Measurements from ENCODE around the gene SGCG. TPM values are rescaled to one million over a fixed set of nuclear protein-coding genes. Genes with fewer than 3 reads are reported as not detected.

Gene SGCG
- total RNA-seq, 2 experiments from 2014 or later = not detected

GRCh38 chr13:23319883-23320224 is 139.1 kb downstream of the SGCG start:
- ChIA-PET CTCF (ENCODE audit: unreplicated experiment) (no interaction called here), POLR2A (no interaction called here)
- Histone ChIP-seq H3K27ac (ENCODE audit: low read depth, low read length, poor library complexity, severe bottlenecking) (no peak overlapping the region), H4K20me1 (ENCODE audit: insufficient read depth, low read length) (no peaks in the 10 kb centered on the region), H3K4me1 (ENCODE audit: insufficient read depth, low read length, poor library complexity, severe bottlenecking) (no peaks in the 10 kb centered on the region), H3K9me2 (ENCODE audit: insufficient read depth, low read length) (no peaks in the 10 kb centered on the region), H2AFZ (ENCODE audit: low read length) (no peak overlapping the region), H3K79me2 (ENCODE audit: insufficient read depth, low read depth, low read length) (no peaks in the 10 kb centered on the region), H3K4me2 (ENCODE audit: low read length) (no peak overlapping the region), H3K9me3 (ENCODE audit: low read length) (no peaks in the 10 kb centered on the region), H3K4me3 (ENCODE audit: low read depth, low read length, poor library complexity, severe bottlenecking) (no peak overlapping the region), H3K36me3 (ENCODE audit: insufficient read depth, low read length) (no peaks in the 10 kb centered on the region)
- BruUV-seq (replicated peaks) = no TSS peak
- intact Hi-C loops (cut with micrococcal nuclease; ENCODE audit: unreplicated experiment) = no loop called here
- TF ChIP-seq CTCF (conservative IDR thresholded peaks at IDR 0.05; ENCODE audit: low read length) (0 out of 2 replicates have a peak, but pooled peaks have one; percentile 9), EZH2phosphoT487 (IDR thresholded peaks at IDR 0.05; ENCODE audit: borderline replicate concordance, low read depth, low read length) (no peak)
- DNase-seq (ENCODE audit: low spot score) = no peak

- no TSS peak for BruUV-seq (replicated peaks)
- H3K36me3 ChIP-seq (ENCODE audit: insufficient read depth, low read length) = no peaks in the 10 kb centered on the region
- no peak overlapping the region for H3K4me2 ChIP-seq (ENCODE audit: low read length)
- no peaks in the 10 kb centered on the region for H3K4me1 ChIP-seq (ENCODE audit: insufficient read depth, low read length, poor library complexity, severe bottlenecking)
- TF ChIP-seq CTCF (conservative IDR thresholded peaks at IDR 0.05; ENCODE audit: low read length) (no peak), EZH2phosphoT487 (IDR thresholded peaks at IDR 0.05; ENCODE audit: borderline replicate concordance, low read depth, low read length) (no peak)
- no peaks in the 10 kb centered on the region for H3K9me3 ChIP-seq (ENCODE audit: low read length)
- no peak overlapping the region for H3K27ac ChIP-seq (ENCODE audit: low read depth, low read length, poor library complexity, severe bottlenecking)
- no peaks in the 10 kb centered on the region for H3K9me2 ChIP-seq (ENCODE audit: insufficient read depth, low read length)
- ChIA-PET CTCF (ENCODE audit: unreplicated experiment) (no interaction called here), POLR2A (interaction anchor here (0.6 kb wide), 1 partner anchor 578 kb away, joined by 4 read pairs; no protein-coding TSS in a partner anchor)
- H3K79me2 ChIP-seq (ENCODE audit: insufficient read depth, low read depth, low read length) = no peaks in the 10 kb centered on the region
- DNase-seq (ENCODE audit: low spot score) = no peak
- no peak overlapping the region for H2AFZ ChIP-seq (ENCODE audit: low read length)
- H4K20me1 ChIP-seq (ENCODE audit: insufficient read depth, low read length) = no peaks in the 10 kb centered on the region
- no peak overlapping the region for H3K4me3 ChIP-seq (ENCODE audit: low read depth, low read length, poor library complexity, severe bottlenecking)
- intact Hi-C loops (cut with micrococcal nuclease; ENCODE audit: unreplicated experiment) = no loop called here
Measured at GRCh38 chr13:23320926-23321534, 140.3 kb downstream of the SGCG start.

GRCh38 chr13:23321535-23322241 is 140.9 kb downstream of the SGCG start:
- H3K4me1 ChIP-seq (ENCODE audit: insufficient read depth, low read length, poor library complexity, severe bottlenecking) = no peaks in the 10 kb centered on the region
- TF ChIP-seq CTCF (conservative IDR thresholded peaks at IDR 0.05; ENCODE audit: low read length) (no peak), EZH2phosphoT487 (IDR thresholded peaks at IDR 0.05; ENCODE audit: borderline replicate concordance, low read depth, low read length) (no peak)
- no peak overlapping the region for H3K4me3 ChIP-seq (ENCODE audit: low read depth, low read length, poor library complexity, severe bottlenecking)
- no peak overlapping the region for H3K27ac ChIP-seq (ENCODE audit: low read depth, low read length, poor library complexity, severe bottlenecking)
- no peak overlapping the region for H3K4me2 ChIP-seq (ENCODE audit: low read length)
- H3K79me2 ChIP-seq (ENCODE audit: insufficient read depth, low read depth, low read length) = no peaks in the 10 kb centered on the region
- BruUV-seq (replicated peaks) = no TSS peak
- DNase-seq (ENCODE audit: low spot score) = no peak
- no peaks in the 10 kb centered on the region for H3K9me3 ChIP-seq (ENCODE audit: low read length)
- intact Hi-C loops (cut with micrococcal nuclease; ENCODE audit: unreplicated experiment) = no loop called here
- no peak overlapping the region for H2AFZ ChIP-seq (ENCODE audit: low read length)
- H3K36me3 ChIP-seq (ENCODE audit: insufficient read depth, low read length) = no peaks in the 10 kb centered on the region
- POLR2A ChIA-PET = no interaction called here
- H4K20me1 ChIP-seq (ENCODE audit: insufficient read depth, low read length) = no peaks in the 10 kb centered on the region
- no peaks in the 10 kb centered on the region for H3K9me2 ChIP-seq (ENCODE audit: insufficient read depth, low read length)
- CTCF ChIA-PET (ENCODE audit: unreplicated experiment) = no interaction called here
